ENCODE data around the gene DNAH14. TPM values are rescaled to one million over a fixed set of nuclear protein-coding genes. Genes with fewer than 3 reads are reported as not detected.

The DNAH14 gene
- total RNA-seq, 6 donors from 2014 or later, result 2.1 to 26.5 (median 12.9) TPM

DNA sequence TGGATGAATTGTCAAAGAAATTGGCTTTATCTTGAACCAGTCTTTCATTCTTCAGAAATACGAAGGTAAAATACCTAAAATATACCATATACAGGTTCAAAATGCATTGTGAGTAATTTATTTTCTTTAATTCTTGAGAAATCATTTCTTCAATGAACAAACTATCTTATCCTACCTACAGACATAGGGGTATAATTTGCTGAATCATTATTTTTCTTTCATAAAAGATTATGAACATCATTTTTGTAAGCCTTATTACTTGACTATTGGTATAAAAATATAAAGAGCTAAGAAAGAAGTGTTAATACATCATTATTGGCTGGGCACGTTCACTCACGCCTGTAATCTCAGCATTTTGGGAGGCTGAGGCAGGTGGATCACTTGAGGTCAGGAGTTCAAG lies 167.7 kb downstream of the DNAH14 start:
- no peak overlapping the region for H3K4me3 ChIP-seq
- DNase-seq (no peak), ATAC-seq (ENCODE audit: low FRiP score in 2 of 2) (no peak)
- no peak for TF ChIP-seq CTCF (IDR thresholded peaks at IDR 0.05)
- no peak for TF ChIP-seq POLR2AphosphoS5 (IDR thresholded peaks at IDR 0.05)
- TF ChIP-seq EP300 (IDR thresholded peaks at IDR 0.05), result no peak
- TF ChIP-seq POLR2A (IDR thresholded peaks at IDR 0.05), result no peak
- WGBS, 2 donors, result 73 to 91% methylated on average over 3 of the region's 3 CpGs
- no peak overlapping the region for H3K27ac ChIP-seq
- H3K9me3 ChIP-seq, result peaks cover 0 to 5% (median 0%) of the 10 kb centered on the region in 4 donors
- no peaks in the 10 kb centered on the region for H3K4me1 ChIP-seq
- no peaks in the 10 kb centered on the region for H3K36me3 ChIP-seq
- H3K27me3 ChIP-seq, result no peaks in the 10 kb centered on the region

DNA sequence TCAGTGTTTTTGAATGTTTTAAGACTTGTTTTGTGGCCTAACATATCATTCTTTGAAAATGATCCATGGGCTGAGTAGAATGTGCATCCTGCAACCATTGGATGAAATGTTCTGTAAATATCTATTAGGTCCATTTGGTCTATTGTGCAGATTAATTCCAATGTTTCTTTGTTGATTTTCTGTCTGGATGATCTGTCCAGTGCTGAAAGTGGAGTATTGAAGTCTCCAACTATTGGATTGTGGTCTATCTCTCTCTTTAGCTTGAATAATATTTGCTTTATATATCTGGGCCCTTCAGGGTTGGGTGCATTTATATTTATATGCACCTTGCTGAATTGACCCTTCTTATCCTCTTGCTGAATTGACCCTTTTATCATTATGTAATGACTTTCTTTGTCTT lies 181.5 kb downstream of the DNAH14 start:
- ATAC-seq (ENCODE audit: low FRiP score in 2 of 2), result no peak
- H3K27me3 ChIP-seq, result no peaks in the 10 kb centered on the region
- no peak for TF ChIP-seq POLR2A (IDR thresholded peaks at IDR 0.05)
- TF ChIP-seq POLR2AphosphoS5 (IDR thresholded peaks at IDR 0.05), result no peak
- TF ChIP-seq EP300 (IDR thresholded peaks at IDR 0.05), result no peak
- no peak overlapping the region for H3K4me3 ChIP-seq
- no peak for DNase-seq
- no peaks in the 10 kb centered on the region for H3K36me3 ChIP-seq
- H3K27ac ChIP-seq, result no peak overlapping the region
- no peaks in the 10 kb centered on the region for H3K4me1 ChIP-seq
- H3K9me3 ChIP-seq, result no peaks in the 10 kb centered on the region

DNA sequence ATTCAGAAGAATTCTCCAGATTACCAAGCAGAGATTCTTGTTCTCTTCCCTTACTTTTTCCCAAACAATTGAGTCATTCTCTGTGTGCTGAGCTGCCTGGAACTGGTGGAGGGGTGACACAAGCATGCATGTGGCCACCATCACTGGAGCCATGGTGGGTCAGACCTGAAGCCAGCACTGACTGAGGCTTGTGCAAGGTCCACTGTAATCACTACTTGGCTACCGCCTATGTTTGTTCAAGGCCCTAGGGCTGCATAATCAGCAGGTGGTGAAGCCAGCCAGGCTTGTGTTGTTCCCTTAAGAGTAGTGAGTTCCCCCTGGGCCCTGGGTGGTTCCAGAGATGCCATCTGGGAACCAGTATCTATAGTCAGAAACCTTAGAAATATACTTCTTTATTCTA lies 183.8 kb downstream of the DNAH14 start:
- ATAC-seq (ENCODE audit: low FRiP score in 2 of 2) (no peak), DNase-seq (no peak)
- no peaks in the 10 kb centered on the region for H3K4me1 ChIP-seq
- no peaks in the 10 kb centered on the region for H3K27me3 ChIP-seq
- H3K36me3 ChIP-seq, result no peaks in the 10 kb centered on the region
- no peaks in the 10 kb centered on the region for H3K9me3 ChIP-seq
- WGBS, 2 donors, result 100% methylated on average over 1 of the region's 1 CpG
- H3K27ac ChIP-seq, result no peak overlapping the region
- H3K4me3 ChIP-seq, result no peak overlapping the region
- TF ChIP-seq POLR2AphosphoS5 (IDR thresholded peaks at IDR 0.05), result no peak
- TF ChIP-seq CTCF (IDR thresholded peaks at IDR 0.05), result no peak
- no peak for TF ChIP-seq POLR2A (IDR thresholded peaks at IDR 0.05)
- TF ChIP-seq EP300 (IDR thresholded peaks at IDR 0.05), result no peak

GRCh38 chr1:225114354-225114990 lies 185.0 kb downstream of the DNAH14 start:
- H3K4me3 ChIP-seq, result no peak overlapping the region
- H3K27ac ChIP-seq, result no peak overlapping the region
- H3K36me3 ChIP-seq, result no peaks in the 10 kb centered on the region
- TF ChIP-seq CTCF (IDR thresholded peaks at IDR 0.05), result no peak
- no peak for TF ChIP-seq POLR2AphosphoS5 (IDR thresholded peaks at IDR 0.05)
- TF ChIP-seq POLR2A (IDR thresholded peaks at IDR 0.05), result no peak
- no peak for TF ChIP-seq EP300 (IDR thresholded peaks at IDR 0.05)
- H3K4me1 ChIP-seq, result no peaks in the 10 kb centered on the region
- DNase-seq, result no peak
- no peaks in the 10 kb centered on the region for H3K9me3 ChIP-seq
- ATAC-seq (ENCODE audit: low FRiP score in 2 of 2), result no peak
- 62 to 71% methylated on average over 1 of the region's 1 CpG for WGBS, 2 donors
- H3K27me3 ChIP-seq, result no peaks in the 10 kb centered on the region

DNA sequence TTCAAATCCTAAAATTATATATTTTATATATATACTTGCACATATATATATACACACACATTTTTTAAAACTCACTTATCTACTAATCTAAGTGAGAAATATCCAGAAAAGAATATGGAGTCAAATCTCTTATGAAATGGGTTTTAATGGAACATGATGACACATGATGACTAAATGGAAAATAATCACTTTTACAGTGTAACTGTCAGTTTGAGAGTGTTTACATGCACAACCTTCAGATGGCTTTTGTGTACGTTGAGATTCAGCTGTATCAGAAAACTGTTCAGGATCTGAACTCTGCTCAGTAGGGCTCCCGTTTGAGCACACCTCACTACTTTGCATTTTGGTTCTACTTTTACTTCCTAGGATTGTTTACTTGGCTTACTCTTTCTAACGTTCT lies 189.8 kb downstream of the DNAH14 start:
- Histone ChIP-seq H3K4me3 (no peak overlapping the region), H3K4me1 (no peaks in the 10 kb centered on the region), H3K27ac (no peak overlapping the region), H3K9me3 (no peaks in the 10 kb centered on the region), H3K36me3 (no peaks in the 10 kb centered on the region), H3K27me3 (no peaks in the 10 kb centered on the region)
- DNase-seq (no peak), ATAC-seq (ENCODE audit: low FRiP score in 2 of 2) (no peak)
- 50 to 59% methylated on average over 3 of the region's 3 CpGs for WGBS, 2 donors
- no peak for TF ChIP-seq POLR2AphosphoS5 (IDR thresholded peaks at IDR 0.05)
- TF ChIP-seq CTCF (IDR thresholded peaks at IDR 0.05), result no peak
- TF ChIP-seq EP300 (IDR thresholded peaks at IDR 0.05), result no peak
- no peak for TF ChIP-seq POLR2A (IDR thresholded peaks at IDR 0.05)
